Glutamatergic neuron (in vitro differentiated cells): Measurements from ENCODE around the gene TOR1B. TPM values are rescaled to one million over a fixed set of nuclear protein-coding genes. Genes with fewer than 3 reads are reported as not detected.
A peak's percentile ranks its signal among the peaks of the same experiment; 100 is the strongest.

ENCODE experiments used
- DNase-seq: peaks from one replicate; pipeline ENCODE4 v3.0.0; 2022
- H3K27ac Mint-ChIP-seq: one replicate; pipeline ENCODE4 v1.8.0; 2020; ENCODE audit warnings: mild to moderate bottlenecking, mixed read lengths, inconsistent platforms; ENCODE audit not compliant: unreplicated experiment
- H3K27me3 Mint-ChIP-seq: one replicate; pipeline ENCODE4 v1.8.0; 2020; ENCODE audit warnings: mild to moderate bottlenecking, moderate library complexity, mixed read lengths, inconsistent platforms; ENCODE audit not compliant: unreplicated experiment
- H3K36me3 Mint-ChIP-seq: one replicate; pipeline ENCODE4 v1.8.0; 2020; ENCODE audit warnings: mild to moderate bottlenecking, mixed read lengths, inconsistent platforms; ENCODE audit not compliant: unreplicated experiment
- H3K4me1 Mint-ChIP-seq: one replicate; pipeline ENCODE4 v1.8.0; 2020; ENCODE audit warnings: mild to moderate bottlenecking, low read depth, mixed read lengths, inconsistent platforms; ENCODE audit not compliant: unreplicated experiment
- H3K4me3 Mint-ChIP-seq: one replicate; pipeline ENCODE4 v1.8.0; 2020; ENCODE audit warnings: mild to moderate bottlenecking, mixed read lengths, inconsistent platforms; ENCODE audit not compliant: unreplicated experiment
- H3K9me3 Mint-ChIP-seq: one replicate; pipeline ENCODE4 v1.8.0; 2020; ENCODE audit warnings: mild to moderate bottlenecking, moderate library complexity, mixed read lengths, inconsistent platforms; ENCODE audit not compliant: unreplicated experiment
- CTCF ChIP-seq: fragments of 200-600 bp; sonication (generic); IDR thresholded peaks from one replicate; pipeline ENCODE4 v1.5.0; 2021; ENCODE audit not compliant: partially characterized antibody, unreplicated experiment
- total RNA-seq: library from RNA; stranded (reverse); fragmentation: NEBNext Ultra II Directional; extraction: Animal tissue kit (Norgen Biotek cat#: 25700); gene quantifications from one replicate; pipeline ENCODE4 v1.2.1, GENCODE V29; 2021; ENCODE audit not compliant: unreplicated experiment

The TOR1B gene
- total RNA-seq, 1 donor from 2014 or later: 33.5 TPM

- peaks cover 2% of the 10 kb centered on the region for H3K9me3 Mint-ChIP-seq
- no peaks in the 10 kb centered on the region for H3K27me3 Mint-ChIP-seq
- no peaks in the 10 kb centered on the region for H3K36me3 Mint-ChIP-seq
- DNase-seq: no peak
- peaks cover 6% of the 10 kb centered on the region for H3K4me1 Mint-ChIP-seq
- TF ChIP-seq CTCF: no peak
- H3K4me3 Mint-ChIP-seq: peak overlapping the region; percentile 84
- H3K27ac Mint-ChIP-seq: peak overlapping the region; percentile 76
Measured at GRCh38 chr9:129822898-129823541, 20.0 kb downstream of the TOR1B start.

- peak overlapping the region; percentile 84 for H3K4me3 Mint-ChIP-seq
- peak overlapping the region; percentile 73 for H3K27ac Mint-ChIP-seq
- H3K4me1 Mint-ChIP-seq: peaks cover 6% of the 10 kb centered on the region
- no peaks in the 10 kb centered on the region for H3K36me3 Mint-ChIP-seq
- peaks cover 2% of the 10 kb centered on the region for H3K9me3 Mint-ChIP-seq
- no peak for TF ChIP-seq CTCF
- no peaks in the 10 kb centered on the region for H3K27me3 Mint-ChIP-seq
- no peak for DNase-seq
Measured at GRCh38 chr9:129823542-129823934, 20.6 kb downstream of the TOR1B start.

- H3K36me3 Mint-ChIP-seq: no peaks in the 10 kb centered on the region
- peak within 1 kb of the TSS; percentile 76 for H3K27ac Mint-ChIP-seq
- H3K4me1 Mint-ChIP-seq: peaks cover 6% of the 10 kb centered on the region
- no peak for TF ChIP-seq CTCF
- H3K27me3 Mint-ChIP-seq: no peaks in the 10 kb centered on the region
- DNase-seq: peak; percentile 94
- peak within 1 kb of the TSS; percentile 84 for H3K4me3 Mint-ChIP-seq
- H3K9me3 Mint-ChIP-seq: peaks cover 2% of the 10 kb centered on the region
Measured at GRCh38 chr9:129823935-129824601, 21.1 kb downstream of the TOR1B start, which contains the start of gene TOR1A. Gene TOR1A, minus strand, starts transcription at chr9:129824136. Its CDS starts 51 bp downstream, at chr9:129824085.

- H3K27me3 Mint-ChIP-seq: no peaks in the 10 kb centered on the region
- no peak for DNase-seq
- H3K9me3 Mint-ChIP-seq: peaks cover 2% of the 10 kb centered on the region
- H3K36me3 Mint-ChIP-seq: no peaks in the 10 kb centered on the region
- no peak overlapping the region for H3K27ac Mint-ChIP-seq
- no peak overlapping the region for H3K4me3 Mint-ChIP-seq
- peaks cover 6% of the 10 kb centered on the region for H3K4me1 Mint-ChIP-seq
- TF ChIP-seq CTCF: no peak
Measured at GRCh38 chr9:129826344-129826743, 23.4 kb downstream of the TOR1B start.

- no peak for DNase-seq
- peaks cover 6% of the 10 kb centered on the region for H3K4me1 Mint-ChIP-seq
- TF ChIP-seq CTCF: no peak
- no peak overlapping the region for H3K4me3 Mint-ChIP-seq
- H3K27me3 Mint-ChIP-seq: no peaks in the 10 kb centered on the region
- peaks cover 2% of the 10 kb centered on the region for H3K9me3 Mint-ChIP-seq
- no peaks in the 10 kb centered on the region for H3K36me3 Mint-ChIP-seq
- no peak overlapping the region for H3K27ac Mint-ChIP-seq
Measured at GRCh38 chr9:129826759-129827158, 23.8 kb downstream of the TOR1B start.
